Panc1 (cell line): ENCODE data around the gene FPR1. TPM values are rescaled to one million over a fixed set of nuclear protein-coding genes. Genes with fewer than 3 reads are reported as not detected.

Experiments used
- ATAC-seq: fragments of 200-7000 bp; cut with Tn5 transposase; 2 replicates; pipeline ENCODE4 v1.9.1; 2020; ENCODE audit warnings: mild to moderate bottlenecking, moderate library complexity
- BruUV-seq: library from RNA; stranded (reverse); fragments of 400-500 nt; replicated peaks from 2 replicates; lab custom pipeline; 2021; lab: Mats Ljungman, UMichigan
- CTCF ChIA-PET: fragments of 300-600 bp; sonication (Branson Sonifier 250); formaldehyde crosslinking; loops from one replicate; lab custom pipeline; 2022; ENCODE audit warnings: antibody characterized with exemption; lab: Charles Lee
- POLR2A ChIA-PET: fragments of 300-600 bp; sonication (Branson Sonifier 250); formaldehyde crosslinking; loops from one replicate; lab custom pipeline; 2022; ENCODE audit warnings: antibody characterized with exemption; lab: Charles Lee
- DNase-seq: peaks from one replicate; pipeline ENCODE4 v3.0.0-alpha.2; 2010; ENCODE audit warnings: low read depth, low spot score
- H3K27ac ChIP-seq: 2 replicates; pipeline ENCODE4 v1.5.1; 2011; ENCODE audit warnings: mild to moderate bottlenecking, low read length, inconsistent platforms
- H3K27me3 ChIP-seq: fragments of 200-500 bp; sonication (Bioruptor generic); 2 replicates; pipeline ENCODE4 v1.6.0; 2014; ENCODE audit warnings: low read length, inconsistent platforms; ENCODE audit not compliant: control insufficient read depth, insufficient read depth
- H3K36me3 ChIP-seq: fragments of 200-500 bp; sonication (Bioruptor generic); 2 replicates; pipeline ENCODE4 v1.5.1; 2014; ENCODE audit warnings: inconsistent platforms, mild to moderate bottlenecking, low read length, moderate library complexity; ENCODE audit not compliant: control insufficient read depth, insufficient read depth
- H3K4me1 ChIP-seq: 2 replicates; pipeline ENCODE4 v1.5.1; 2011; ENCODE audit warnings: inconsistent platforms, mild to moderate bottlenecking, low read length, moderate library complexity; ENCODE audit not compliant: control insufficient read depth, insufficient read depth
- H3K4me3 ChIP-seq, 2 experiments: 2 replicates each; pipeline ENCODE4 v1.5.1; 2011 to 2012; ENCODE audit warnings: low read depth in 2 of 2, low read length in 2 of 2, mild to moderate bottlenecking in 2 of 2, inconsistent platforms in 1 of 2, moderate library complexity in 1 of 2
- H3K9me3 ChIP-seq: fragments of 200-500 bp; sonication (Bioruptor generic); 2 replicates; pipeline ENCODE4 v1.5.1; 2014; ENCODE audit warnings: low read depth, mild to moderate bottlenecking, inconsistent platforms, low read length, moderate library complexity; ENCODE audit not compliant: control insufficient read depth, insufficient read depth
- CTCF ChIP-seq: fragments of 450-650 bp; IDR thresholded peaks from 2 replicates; pipeline ENCODE4 v1.5.1; 2017; ENCODE audit warnings: mild to moderate bottlenecking
- POLR2AphosphoS5 ChIP-seq: IDR thresholded peaks from 2 replicates; pipeline ENCODE4 v1.6.1; 2012; ENCODE audit warnings: mild to moderate bottlenecking, low read depth, low read length, moderate library complexity
- REST ChIP-seq, 2 experiments: IDR thresholded peaks; 2 replicates each; pipeline ENCODE4 v1.6.1; 2011 to 2012; ENCODE audit warnings: low read depth in 2 of 2, control low read depth in 1 of 2, low read length in 1 of 2, mild to moderate bottlenecking in 1 of 2, moderate library complexity in 1 of 2; ENCODE audit not compliant: insufficient read depth in 1 of 2
- SIN3A ChIP-seq: IDR thresholded peaks from 2 replicates; pipeline ENCODE4 v1.6.1; 2012; ENCODE audit warnings: low read depth, mild to moderate bottlenecking, low read length, moderate library complexity, borderline replicate concordance; ENCODE audit not compliant: insufficient read depth
- TCF7L2 ChIP-seq: IDR thresholded peaks from 2 replicates; pipeline ENCODE4 v1.6.1; 2011; ENCODE audit warnings: mild to moderate bottlenecking, low read depth, low read length, inconsistent platforms
- in situ Hi-C: cut with HindIII; loops from 2 replicates; pipeline ENCODE4 v1.10.0; 2016; ENCODE audit warnings: low sequenced_read_pairs, low pct_unique_long_range_greater_than_20kb
- intact Hi-C: fragments of 100-400 bp; cut with micrococcal nuclease; formaldehyde crosslinking; loops from one replicate; pipeline ENCODE4 v1.10.0; 2022; ENCODE audit not compliant: unreplicated experiment
- total RNA-seq: library from RNA; stranded (reverse); gene quantifications from one replicate; pipeline ENCODE4 v1.2.1, GENCODE V29; 2021; ENCODE audit not compliant: unreplicated experiment

The FPR1 gene
- total RNA-seq, 1 experiment from 2014 or later = not detected

- no TSS peak for BruUV-seq
- Histone ChIP-seq H3K4me1 (no peaks in the 10 kb centered on the region), H3K27ac (no peak overlapping the region), H3K9me3 (no peaks in the 10 kb centered on the region), H3K36me3 (no peaks in the 10 kb centered on the region), H3K4me3 (no peak overlapping the region), H3K27me3 (no peaks in the 10 kb centered on the region)
- DNase-seq (no peak), ATAC-seq (no peak)
- ChIA-PET POLR2A (no interaction called here), CTCF (no interaction called here)
- intact Hi-C loops = no loop called here
- in situ Hi-C loops = no loop called here
- TF ChIP-seq TCF7L2 (no peak), POLR2AphosphoS5 (no peak), CTCF (no peak), SIN3A (no peak), REST (IDR thresholded peaks at IDR 0.05; ENCODE audit: insufficient read depth in 1 of 2, low read depth in 2 of 2, low read length in 1 of 2) (no peak)
Observed at GRCh38 chr19:51742789-51743188, 8.9 kb downstream of the FPR1 start.

- DNase-seq (no peak), ATAC-seq (no peak)
- peaks cover 3% of the 10 kb centered on the region; the same call in 1 of the 2 replicates for H3K27me3 ChIP-seq
- POLR2A ChIA-PET = no interaction called here
- H3K4me1 ChIP-seq = no peaks in the 10 kb centered on the region
- H3K27ac ChIP-seq = no peak overlapping the region
- H3K4me3 ChIP-seq = no peak overlapping the region
- in situ Hi-C loops = no loop called here
- no peak for TF ChIP-seq CTCF
- TF ChIP-seq POLR2AphosphoS5 = no peak
- no TSS peak for BruUV-seq
- no peaks in the 10 kb centered on the region for H3K9me3 ChIP-seq
- CTCF ChIA-PET = no interaction called here
- intact Hi-C loops = no loop called here
- H3K36me3 ChIP-seq = no peaks in the 10 kb centered on the region
Observed at GRCh38 chr19:51740356-51740755, 11.3 kb downstream of the FPR1 start.
